Measurements from ENCODE around the gene SLC2A2.

DNA sequence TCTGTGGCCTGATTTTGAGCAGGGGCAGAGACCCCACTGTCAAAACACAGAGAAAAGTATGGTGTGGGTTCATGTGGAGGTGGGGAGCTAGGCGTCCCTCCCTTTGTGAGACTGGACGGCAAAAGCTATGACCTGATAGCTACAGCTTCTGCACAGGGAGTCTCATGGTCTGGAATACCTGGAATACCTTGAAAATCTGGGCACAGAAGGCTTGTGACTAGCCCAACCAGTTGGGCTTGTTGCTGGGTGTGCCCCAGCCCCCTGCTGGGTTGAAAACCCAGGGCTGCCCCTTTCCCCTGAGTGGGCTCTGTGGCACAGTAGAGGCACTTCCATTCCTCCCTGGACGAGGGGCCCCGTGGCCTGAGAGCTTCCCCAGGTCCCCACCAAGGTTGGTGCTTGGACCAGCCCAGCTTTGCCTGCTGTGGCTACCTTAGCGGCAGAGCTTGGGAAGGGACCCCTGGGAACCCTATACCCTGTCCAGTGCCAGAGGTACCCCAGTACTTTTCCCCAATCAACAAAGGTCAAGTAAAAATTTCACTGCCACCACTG, 37.3 kb downstream of the SLC2A2 start:
- TF ChIP-seq EZH2 (IDR thresholded peaks at IDR 0.05; ENCODE audit: borderline replicate concordance) (no peak), CTCF (IDR thresholded peaks at IDR 0.05; ENCODE audit: poor library complexity) (no peak)
